Measurements from ENCODE around the gene VTI1B.
"Not testable (repeated sequence)": the region's sequence is repeated elsewhere in the genome, so short reads cannot be mapped to it uniquely, and the experiment has no call there.

Gene VTI1B

GRCh38 chr14:67618617-67619063, 55.8 kb downstream of the VTI1B start:
- DNase-seq (ENCODE audit: low spot score), result peak; percentile 69
- ChIA-PET CTCF (interaction anchor here (0.6 to 3.1 kb wide), 12 partner anchors 9 to 98 kb away, joined by 3 to 44 read pairs (median 4); no protein-coding TSS in a partner anchor), POLR2A (ENCODE audit: low non-redundant PET) (no interaction called here)
- TF ChIP-seq CTCF (conservative IDR thresholded peaks at IDR 0.05; ENCODE audit: low read depth), result peak; percentile 75
- H3K27ac ChIP-seq, result no peak overlapping the region

GRCh38 chr14:67610491-67610890, 63.9 kb downstream of the VTI1B start:
- DNase-seq (ENCODE audit: low spot score), result no peak
- CTCF ChIA-PET, result interaction anchor here (0.7 to 1.3 kb wide), 3 partner anchors 10 to 105 kb away, joined by 3 to 7 read pairs (median 4); partner anchors contain the start of gene PIGH
- no peak overlapping the region for H3K27ac ChIP-seq
- TF ChIP-seq CTCF (conservative IDR thresholded peaks at IDR 0.05; ENCODE audit: low read depth), result no peak
- POLR2A ChIA-PET (ENCODE audit: low non-redundant PET), result interaction anchor here (1.2 kb wide), 1 partner anchor 10 kb away, joined by 3 read pairs; the partner anchor contains the start of gene PIGH

- TF ChIP-seq CTCF (conservative IDR thresholded peaks at IDR 0.05; ENCODE audit: low read depth), result no peak
- no peak overlapping the region for H3K27ac ChIP-seq
- POLR2A ChIA-PET (ENCODE audit: low non-redundant PET), result interaction anchor here (1.2 kb wide), 1 partner anchor 9 kb away, joined by 3 read pairs; the partner anchor contains the start of gene PIGH
- DNase-seq (ENCODE audit: low spot score), result no peak
- CTCF ChIA-PET, result interaction anchor here (0.7 to 1.3 kb wide), 4 partner anchors 9 to 106 kb away, joined by 3 to 7 read pairs (median 4); partner anchors contain the start of gene PIGH
Observed at GRCh38 chr14:67609642-67610310, 64.7 kb downstream of the VTI1B start.

- DNase-seq (ENCODE audit: low spot score), result no peak
- no peak for TF ChIP-seq CTCF (conservative IDR thresholded peaks at IDR 0.05; ENCODE audit: low read depth)
- no peak overlapping the region for H3K27ac ChIP-seq
- CTCF ChIA-PET, result interaction anchor here (0.8 kb wide), 1 partner anchor 11 kb away, joined by 3 read pairs; no protein-coding TSS in a partner anchor
- POLR2A ChIA-PET (ENCODE audit: low non-redundant PET), result no interaction called here
Observed at GRCh38 chr14:67607646-67608045, 66.8 kb downstream of the VTI1B start.

- DNase-seq (ENCODE audit: low spot score), result no peak
- no peak overlapping the region for H3K27ac ChIP-seq
- ChIA-PET POLR2A (ENCODE audit: low non-redundant PET) (no interaction called here), CTCF (interaction anchor here (0.6 to 0.7 kb wide), 2 partner anchors 20 to 22 kb away, joined by 3 to 5 read pairs; no protein-coding TSS in a partner anchor)
- TF ChIP-seq CTCF (conservative IDR thresholded peaks at IDR 0.05; ENCODE audit: low read depth), result no peak
Observed at GRCh38 chr14:67602995-67603545, 71.4 kb downstream of the VTI1B start.

- DNase-seq (ENCODE audit: low spot score), result no peak
- no peak overlapping the region for H3K27ac ChIP-seq
- ChIA-PET CTCF (interaction anchor here (1.1 kb wide), 1 partner anchor 103 kb away, joined by 3 read pairs; no protein-coding TSS in a partner anchor), POLR2A (ENCODE audit: low non-redundant PET) (no interaction called here)
- no peak for TF ChIP-seq CTCF (conservative IDR thresholded peaks at IDR 0.05; ENCODE audit: low read depth)
Observed at GRCh38 chr14:67602076-67602475, 72.4 kb downstream of the VTI1B start.

- H3K27ac ChIP-seq, result peak overlapping the region; percentile 79
- not testable (repeated sequence) for DNase-seq (ENCODE audit: low spot score)
- ChIA-PET POLR2A (ENCODE audit: low non-redundant PET) (interaction anchor here (1.0 kb wide), 2 partner anchors 10 to 19 kb away, joined by 3 read pairs; partner anchors contain the start of gene ARG2), CTCF (interaction anchor here (0.8 to 1.8 kb wide), 8 partner anchors 10 to 104 kb away, joined by 3 to 14 read pairs (median 3); partner anchors contain the start of genes RDH11 and RDH12)
Observed at GRCh38 chr14:67600562-67600974, 73.9 kb downstream of the VTI1B start.

Data from RWPE1 (cell line).